Hepatocyte (in vitro differentiated cells): ENCODE measurements around the gene MARK2.

Experiments used
- EZH2 ChIP-seq: fragments of 200-600 bp; sonication (generic); IDR thresholded peaks from 2 replicates; pipeline ENCODE4 v1.6.1; 2016; ENCODE audit warnings: antibody characterized with exemption, mild to moderate bottlenecking, borderline replicate concordance
- EZH2phosphoT487 ChIP-seq: fragments of 200-600 bp; sonication (generic); IDR thresholded peaks from one replicate; pipeline ENCODE4 v1.6.1; 2018; ENCODE audit warnings: antibody characterized with exemption, mild to moderate bottlenecking, low read depth, moderate library complexity; ENCODE audit not compliant: unreplicated experiment, severe bottlenecking
- TF ChIP-seq, protein P1 (sequence below): fragments of 200-600 bp; sonication (generic); IDR thresholded peaks from 2 replicates; pipeline ENCODE4 v1.5.1; 2016; ENCODE audit warnings: antibody characterized with exemption, mild to moderate bottlenecking; ENCODE audit not compliant: poor library complexity

DNA sequence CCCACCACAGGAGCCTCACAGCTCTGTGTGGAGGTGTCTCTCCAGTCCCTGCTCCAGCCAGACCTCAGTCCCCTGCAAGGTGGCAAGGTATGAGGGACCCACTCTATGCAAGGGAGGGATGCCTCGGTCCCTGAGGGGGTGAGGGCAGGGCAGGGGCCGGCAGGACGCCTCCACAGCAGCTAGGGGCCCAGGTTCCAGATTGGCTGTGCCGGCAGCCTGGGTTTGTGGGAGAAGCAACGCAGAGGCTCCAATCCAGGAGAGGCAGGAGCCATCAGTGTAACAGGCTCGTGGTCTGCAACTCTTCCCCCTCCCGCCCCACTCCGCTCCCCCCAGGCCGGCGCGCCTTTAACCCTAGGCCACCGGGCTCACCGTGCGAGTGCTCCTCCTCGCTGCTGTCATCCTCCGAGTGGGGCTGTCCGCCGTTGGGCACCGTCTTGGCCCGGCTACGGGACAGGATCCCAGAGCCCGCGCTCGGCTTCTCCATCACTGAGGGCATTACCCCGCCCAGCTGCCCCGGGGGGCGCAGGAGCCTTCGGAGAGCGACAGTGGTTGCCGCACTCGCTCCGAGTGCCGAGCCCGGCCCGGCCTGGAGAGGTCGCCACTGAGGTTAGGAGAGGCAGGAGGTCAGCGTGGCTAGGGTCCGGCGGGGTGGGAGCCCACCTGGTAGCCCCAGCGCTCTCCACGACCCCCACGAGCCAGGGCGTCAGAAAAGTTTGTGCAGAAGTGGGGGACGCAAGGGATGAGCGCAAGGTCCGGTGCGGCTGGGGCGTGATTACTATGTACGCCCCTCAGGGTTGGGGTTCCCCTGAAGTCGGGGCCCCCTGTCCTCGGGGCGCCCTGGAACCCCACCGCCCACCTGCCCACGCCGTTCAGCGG, 77.3 kb downstream of the MARK2 start:
- TF ChIP-seq, protein P1, sequence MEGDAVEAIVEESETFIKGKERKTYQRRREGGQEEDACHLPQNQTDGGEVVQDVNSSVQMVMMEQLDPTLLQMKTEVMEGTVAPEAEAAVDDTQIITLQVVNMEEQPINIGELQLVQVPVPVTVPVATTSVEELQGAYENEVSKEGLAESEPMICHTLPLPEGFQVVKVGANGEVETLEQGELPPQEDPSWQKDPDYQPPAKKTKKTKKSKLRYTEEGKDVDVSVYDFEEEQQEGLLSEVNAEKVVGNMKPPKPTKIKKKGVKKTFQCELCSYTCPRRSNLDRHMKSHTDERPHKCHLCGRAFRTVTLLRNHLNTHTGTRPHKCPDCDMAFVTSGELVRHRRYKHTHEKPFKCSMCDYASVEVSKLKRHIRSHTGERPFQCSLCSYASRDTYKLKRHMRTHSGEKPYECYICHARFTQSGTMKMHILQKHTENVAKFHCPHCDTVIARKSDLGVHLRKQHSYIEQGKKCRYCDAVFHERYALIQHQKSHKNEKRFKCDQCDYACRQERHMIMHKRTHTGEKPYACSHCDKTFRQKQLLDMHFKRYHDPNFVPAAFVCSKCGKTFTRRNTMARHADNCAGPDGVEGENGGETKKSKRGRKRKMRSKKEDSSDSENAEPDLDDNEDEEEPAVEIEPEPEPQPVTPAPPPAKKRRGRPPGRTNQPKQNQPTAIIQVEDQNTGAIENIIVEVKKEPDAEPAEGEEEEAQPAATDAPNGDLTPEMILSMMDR: peak; percentile 60
- TF ChIP-seq EZH2: no peak
- TF ChIP-seq EZH2phosphoT487: no peak
